ENCODE measurements around the gene ALMS1. TPM values are rescaled to one million over a fixed set of nuclear protein-coding genes. Genes with fewer than 3 reads are reported as not detected.
A peak's percentile ranks its signal among the peaks of the same experiment; 100 is the strongest.

Gene ALMS1
- total and polyA plus RNA-seq, 2 of the 4 experiments (the other 2 are of a cell fraction) = 20.8 to 52.8 TPM

- Histone ChIP-seq H4K20me1 (ENCODE audit: insufficient read depth, low read length) (no peaks in the 10 kb centered on the region), H2BK5ac (ENCODE audit: low read depth, low read length, poor library complexity, severe bottlenecking) (no peak overlapping the region), H3K4me2 (ENCODE audit: low read depth, low read length) (no peak overlapping the region), H2AFZ (replicated peaks; ENCODE audit: low read length, poor library complexity) (no peak overlapping the region), H3K4me3 (ENCODE audit: insufficient read depth, low read depth, low read length) (no peak overlapping the region), H3K9ac (ENCODE audit: low read depth, low read length) (no peak overlapping the region), H4K8ac (ENCODE audit: low read depth in 2 of 2, low read length in 2 of 2) (no peak overlapping the region), H3K14ac (replicated peaks; ENCODE audit: low read depth, low read length) (no peak overlapping the region), H3K36me3 (ENCODE audit: control insufficient read depth, insufficient read depth, low read length) (no peaks in the 10 kb centered on the region; the same call in 1 of the 2 replicates), H4K5ac (ENCODE audit: low read depth, low read length) (no peak overlapping the region), H2AK9ac (replicated peaks; ENCODE audit: low read depth, low read length, poor library complexity) (no peak overlapping the region), H3K18ac (ENCODE audit: low read depth, low read length) (no peak overlapping the region), H3K79me1 (ENCODE audit: low read depth in 1 of 2, low read length in 2 of 2) (no peaks in the 10 kb centered on the region), H3K56ac (ENCODE audit: extremely low read depth, insufficient read depth, low read length) (no peak overlapping the region), H2BK15ac (ENCODE audit: low read depth, low read length) (no peak overlapping the region), H3K23ac (ENCODE audit: low read depth, low read length) (no peak overlapping the region), H3K27me3 (ENCODE audit: control insufficient read depth, insufficient read depth, low read length) (no peaks in the 10 kb centered on the region), H3K9me1 (ENCODE audit: insufficient read depth, low read length) (no peaks in the 10 kb centered on the region), H2AK5ac (ENCODE audit: low read depth, low read length) (no peak overlapping the region), H4K91ac (ENCODE audit: insufficient read depth, low read depth, low read length) (no peak overlapping the region), H3K27ac (ENCODE audit: insufficient read depth, low read length) (no peak overlapping the region), H2BK20ac (ENCODE audit: low read depth, low read length) (no peak overlapping the region), H3K9me3 (ENCODE audit: control insufficient read depth, insufficient read depth, low read length) (no peaks in the 10 kb centered on the region), H3K4me1 (ENCODE audit: control insufficient read depth, insufficient read depth, low read length) (no peaks in the 10 kb centered on the region), H3K4ac (ENCODE audit: low read depth, low read length) (no peak overlapping the region), H2BK120ac (ENCODE audit: low read depth, low read length) (no peak overlapping the region)
- ATAC-seq (ENCODE audit: low read depth) (no peak; the same call in 1 of the 2 replicates), DNase-seq (peak; percentile 31)
- dilution Hi-C loops (cut with HindIII; ENCODE audit: low sequenced_read_pairs, unreplicated experiment) = no loop called here
- intact Hi-C loops (cut with micrococcal nuclease) = no loop called here
- TF ChIP-seq POLR2A (IDR thresholded peaks at IDR 0.05; ENCODE audit: low read depth, low read length) (no peak), CHD1 (IDR thresholded peaks at IDR 0.05; ENCODE audit: low read depth, low read length) (no peak), MXI1 (IDR thresholded peaks at IDR 0.05; ENCODE audit: borderline replicate concordance, low read depth, low read length) (no peak), MAFK (IDR thresholded peaks at IDR 0.05; ENCODE audit: low read depth, low read length) (no peak)
- ChIA-PET POLR2A (ENCODE audit: unreplicated experiment) (no interaction called here), CTCF (no interaction called here)
- in situ Hi-C loops (cut with MboI; ENCODE audit: low sequenced_read_pairs) = no loop called here
- WGBS, 2 experiments (ENCODE audit: extremely low coverage in 2 of 2, insufficient read length in 1 of 2) = no CpG with 5 or more reads among the region's 1 CpG
- no TSS peak for BruUV-seq (replicated peaks)
Measured at GRCh38 chr2:73611867-73612266, 226.2 kb downstream of the ALMS1 start.

Data from IMR-90 (cell line).